MV-4-11 (cell line): Measurements from ENCODE around the gene FHL1.
A peak's percentile ranks its signal among the peaks of the same experiment; 100 is the strongest.

Experiments
- DNase-seq: peaks from one replicate; lab custom pipeline; 2025; lab: John Stamatoyannopoulos, UW

Gene FHL1

GRCh38 chrX:136185401-136186022, 38.2 kb downstream of the FHL1 start:
- no peak for DNase-seq

- no peak for DNase-seq
Measured at GRCh38 chrX:136186023-136186413, 38.7 kb downstream of the FHL1 start.

DNA sequence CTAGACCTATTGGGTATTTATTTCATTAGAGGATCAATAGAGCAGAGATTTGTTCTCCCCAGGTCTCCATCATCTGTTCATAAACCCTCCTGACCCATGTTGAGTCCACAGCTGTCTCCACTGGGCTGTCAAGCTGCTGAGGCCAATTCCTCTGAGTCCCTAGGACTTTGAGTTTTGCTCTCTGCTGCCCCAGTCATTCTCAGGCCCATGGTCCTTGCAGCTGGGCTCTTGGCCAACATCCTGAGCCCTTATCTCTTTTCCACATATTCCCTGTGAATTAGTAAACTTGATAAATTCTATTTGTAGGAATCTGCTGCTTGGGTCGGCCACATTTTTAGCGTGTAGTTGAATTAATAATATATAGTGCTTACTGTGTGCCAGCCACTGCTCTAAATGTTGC, 41.9 kb downstream of the FHL1 start:
- DNase-seq: no peak

DNA sequence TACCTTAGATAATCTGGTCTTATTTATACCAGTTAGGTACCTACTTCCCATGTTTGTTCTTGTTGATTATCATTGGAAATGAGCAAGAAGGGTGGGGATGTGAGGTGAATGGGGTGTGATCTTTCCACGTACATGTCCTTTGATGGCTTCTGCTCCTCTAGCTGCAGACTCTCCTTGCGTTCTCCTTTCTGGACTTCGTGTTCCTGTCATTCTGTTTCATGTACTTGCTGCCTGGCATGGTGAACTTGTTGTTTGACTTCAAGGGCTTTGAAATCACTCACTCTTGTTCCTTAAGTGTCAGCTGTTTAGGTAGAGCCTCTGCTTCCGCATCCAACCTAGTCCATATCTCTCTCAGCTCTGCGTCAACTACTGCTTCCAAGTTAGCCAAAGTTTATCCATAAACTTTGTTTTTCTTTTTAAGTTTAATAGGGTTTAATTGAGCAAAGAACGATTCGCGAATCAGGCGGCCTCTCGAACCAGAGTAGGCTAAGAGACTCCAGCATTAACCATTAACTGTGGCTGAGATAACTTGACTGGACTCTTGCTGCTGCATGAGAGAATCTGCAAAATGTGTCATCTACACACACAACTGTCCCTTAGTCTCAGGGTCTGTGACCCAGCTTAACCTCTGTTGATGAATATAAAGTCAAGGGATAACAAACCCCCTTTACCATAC, 42.8 kb downstream of the FHL1 start:
- no peak for DNase-seq

GRCh38 chrX:136191171-136191570, 43.8 kb downstream of the FHL1 start:
- DNase-seq: peak; percentile 12

- DNase-seq: no peak
Measured at GRCh38 chrX:136192135-136192534, 44.8 kb downstream of the FHL1 start.

DNA sequence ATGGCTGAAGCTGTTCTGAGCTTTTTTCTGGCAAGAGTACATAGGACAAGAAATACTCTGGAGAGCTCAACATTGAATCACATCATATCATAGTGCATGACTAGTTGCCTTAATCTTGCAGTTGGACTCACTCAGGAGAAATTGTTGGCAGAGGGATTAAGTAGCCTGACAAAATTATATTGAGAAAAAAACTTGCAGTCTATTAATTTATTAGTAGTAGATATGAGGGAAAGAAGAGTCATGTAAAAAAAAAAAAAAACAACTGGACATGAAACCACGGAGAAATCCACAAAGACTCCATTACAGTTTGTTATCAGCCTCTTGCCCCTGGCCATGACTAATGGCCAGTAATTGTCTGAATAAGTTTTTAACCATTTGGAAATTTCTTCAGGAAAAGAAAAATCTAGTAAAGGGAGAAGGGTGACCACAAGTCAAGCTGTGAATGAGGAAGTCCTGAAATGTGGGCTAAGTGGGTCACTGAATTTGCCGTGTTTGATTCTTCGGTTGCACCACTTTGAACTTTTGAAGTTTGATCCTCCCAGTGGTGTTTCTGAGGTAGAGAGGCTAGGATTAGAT, 45.6 kb downstream of the FHL1 start:
- peak; percentile 68 for DNase-seq

GRCh38 chrX:136193771-136194170, 46.4 kb downstream of the FHL1 start:
- peak; percentile 45 for DNase-seq

- no peak for DNase-seq
Measured at GRCh38 chrX:136194536-136194935, 47.2 kb downstream of the FHL1 start.

GRCh38 chrX:136195247-136195646, 47.9 kb downstream of the FHL1 start:
- DNase-seq: no peak

DNA sequence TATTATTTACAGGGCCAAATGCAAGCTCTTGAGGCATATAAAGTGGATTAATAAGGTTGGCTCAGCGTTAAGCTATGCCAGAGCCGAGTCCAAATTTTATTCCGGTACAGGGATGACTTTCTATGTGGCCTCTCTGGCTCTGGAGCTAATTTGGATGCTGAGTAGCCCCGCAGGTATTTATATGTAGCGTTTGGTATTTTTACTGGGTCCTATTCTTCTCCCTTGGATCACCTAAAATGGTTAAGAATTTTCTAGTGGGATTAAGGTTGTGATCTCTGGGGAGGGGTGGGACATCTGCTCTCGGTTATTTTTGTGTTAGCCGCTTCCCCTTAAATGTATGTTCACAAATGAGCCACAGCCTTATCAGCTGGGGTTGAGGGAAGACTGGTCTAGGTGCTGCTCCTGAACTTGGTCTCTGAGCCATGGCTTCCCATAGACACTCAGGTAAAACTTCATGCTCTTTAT, 49.4 kb downstream of the FHL1 start:
- DNase-seq: no peak

- DNase-seq: no peak
Measured at GRCh38 chrX:136198010-136198409, 50.7 kb downstream of the FHL1 start.

- DNase-seq: no peak
Measured at GRCh38 chrX:136198678-136199243, 51.4 kb downstream of the FHL1 start.

GRCh38 chrX:136199365-136199764, 52.0 kb downstream of the FHL1 start:
- DNase-seq: no peak

- peak; percentile 9 for DNase-seq
Measured at GRCh38 chrX:136200466-136200865, 53.1 kb downstream of the FHL1 start.

- DNase-seq: no peak
Measured at GRCh38 chrX:136201601-136202000, 54.3 kb downstream of the FHL1 start.

DNA sequence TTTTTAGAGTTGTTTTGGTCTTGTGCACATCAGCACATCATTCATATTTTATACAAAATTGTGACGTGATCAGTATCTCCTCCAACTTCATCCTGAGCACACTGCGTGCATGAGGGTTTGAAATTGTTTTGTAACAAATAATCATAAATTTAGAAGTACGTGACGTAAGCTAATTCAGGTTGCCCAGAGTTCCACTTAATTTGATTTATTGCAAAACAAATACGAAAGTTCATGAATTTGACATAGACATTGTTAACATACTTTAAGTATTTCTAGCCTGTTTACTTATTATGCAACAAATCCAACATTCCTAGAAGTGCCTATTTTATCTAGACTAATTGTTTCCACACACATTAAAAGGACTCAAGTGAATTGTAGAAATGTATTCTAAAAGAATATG, 55.6 kb downstream of the FHL1 start:
- DNase-seq: no peak

- no peak for DNase-seq
Measured at GRCh38 chrX:136203438-136203837, 56.1 kb downstream of the FHL1 start.

DNA sequence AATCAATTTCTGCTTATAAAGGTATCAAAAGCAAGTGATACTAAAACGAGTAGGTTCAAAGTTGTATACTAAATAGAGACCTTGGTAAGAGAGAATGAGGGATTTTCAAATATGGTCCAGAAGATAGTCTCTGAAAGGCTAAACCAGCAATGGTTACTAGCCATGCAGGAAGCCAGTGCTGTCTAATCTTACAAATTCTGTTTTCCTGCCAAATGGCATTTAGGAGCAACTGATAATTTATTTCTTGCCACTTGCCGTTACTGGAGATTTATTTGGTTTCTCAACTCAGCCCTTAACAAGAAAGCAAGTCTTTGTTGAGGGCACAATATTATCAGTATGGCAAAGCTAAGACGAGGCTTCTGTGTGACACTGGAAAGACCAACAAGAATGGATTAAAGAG, 56.6 kb downstream of the FHL1 start:
- no peak for DNase-seq

DNA sequence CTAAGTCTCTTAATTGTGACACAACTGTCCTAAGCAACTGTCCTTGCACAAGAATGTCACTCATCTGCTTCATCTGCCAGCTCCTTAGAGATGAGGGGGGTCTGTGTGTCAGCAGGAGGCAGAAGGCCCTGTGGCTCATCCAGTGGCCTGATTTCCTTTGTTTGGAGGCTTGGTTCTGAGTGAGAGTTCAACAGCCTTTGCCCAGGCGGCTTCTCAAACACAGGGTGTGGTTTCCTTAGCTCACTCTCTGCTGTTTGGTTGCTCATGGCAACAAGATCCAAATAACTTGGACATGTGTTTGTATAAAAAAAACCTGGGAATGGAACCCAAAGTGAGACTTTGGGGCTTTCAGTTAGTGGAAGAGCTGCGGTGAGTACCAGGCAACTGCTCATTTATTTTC, 57.2 kb downstream of the FHL1 start:
- no peak for DNase-seq

GRCh38 chrX:136205882-136206380, 58.6 kb downstream of the FHL1 start:
- DNase-seq: no peak

GRCh38 chrX:136206916-136207315, 59.6 kb downstream of the FHL1 start:
- no peak for DNase-seq

DNA sequence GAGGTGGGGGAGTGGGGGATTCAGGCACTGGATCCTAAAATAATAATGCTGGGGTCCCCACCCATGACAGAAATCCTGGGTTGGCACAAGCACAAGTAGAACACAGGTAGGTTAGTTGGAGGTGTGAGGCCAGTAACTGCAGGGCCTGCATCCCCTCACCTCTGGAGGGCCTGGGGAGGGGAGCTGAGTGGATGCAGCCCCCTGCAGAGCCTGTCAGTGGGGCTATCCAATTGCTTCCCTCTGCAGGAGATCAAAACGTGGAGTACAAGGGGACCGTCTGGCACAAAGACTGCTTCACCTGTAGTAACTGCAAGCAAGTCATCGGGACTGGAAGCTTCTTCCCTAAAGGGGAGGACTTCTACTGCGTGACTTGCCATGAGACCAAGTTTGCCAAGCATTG, 60.2 kb downstream of the FHL1 start:
- DNase-seq: no peak
